ENCODE measurements around the gene STX2.
"Not testable (repeated sequence)": the region's sequence is repeated elsewhere in the genome, so short reads cannot be mapped to it uniquely, and the experiment has no call there.

Gene STX2

DNA sequence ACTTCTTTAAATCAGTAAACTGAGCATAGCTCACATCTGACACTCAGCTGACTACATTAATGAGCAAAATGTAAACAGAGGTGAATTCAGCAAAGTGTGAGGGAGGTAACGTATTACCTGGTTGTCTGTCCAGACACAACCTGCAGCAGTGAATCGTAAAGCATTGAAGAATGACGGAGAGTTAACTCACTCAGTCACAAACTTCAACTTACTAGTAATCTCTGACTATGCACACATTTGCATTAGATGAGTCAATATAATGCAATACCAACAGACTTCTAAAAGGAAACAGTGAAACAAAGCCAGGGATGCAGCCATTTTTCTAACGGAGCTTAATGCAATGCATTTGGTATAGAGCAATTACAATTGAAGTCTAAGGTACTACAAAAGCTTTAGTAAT lies 40.0 kb downstream of the STX2 start:
- DNase-seq (ENCODE audit: low spot score): no peak

DNA sequence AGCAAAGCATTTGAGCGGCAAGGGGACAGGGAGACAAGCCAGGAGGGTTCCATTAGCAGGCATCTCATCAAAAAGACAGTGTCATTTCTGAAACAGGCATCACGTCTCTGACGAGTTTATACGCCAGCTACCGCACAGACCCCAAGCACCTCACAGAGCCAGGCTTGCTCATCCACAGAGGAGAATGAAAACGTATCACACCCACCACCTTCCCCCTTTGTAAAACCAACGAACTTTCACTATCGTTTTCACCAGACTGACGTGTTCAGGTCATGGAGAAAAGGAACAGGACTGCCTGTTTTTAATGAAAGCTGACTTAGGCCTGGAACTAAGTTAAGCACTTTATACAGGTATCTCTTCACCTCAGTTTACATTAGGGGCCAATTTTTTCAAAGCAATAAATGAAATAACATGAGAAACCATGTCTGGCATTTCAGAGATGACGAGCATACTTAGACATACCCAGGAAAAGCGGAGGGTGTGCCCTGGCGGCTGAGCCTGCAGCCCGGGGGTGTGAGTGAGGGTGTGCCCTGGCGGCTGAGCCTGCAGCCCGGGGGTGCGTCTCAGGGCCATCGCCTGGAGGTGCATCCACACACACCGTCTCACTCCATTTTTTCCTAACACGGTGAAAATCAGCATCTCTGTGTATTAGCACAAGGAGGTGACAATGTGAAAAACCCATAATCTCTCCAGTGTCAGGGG lies 41.9 kb downstream of the STX2 start:
- peak; percentile 59 for DNase-seq (ENCODE audit: low spot score)

DNA sequence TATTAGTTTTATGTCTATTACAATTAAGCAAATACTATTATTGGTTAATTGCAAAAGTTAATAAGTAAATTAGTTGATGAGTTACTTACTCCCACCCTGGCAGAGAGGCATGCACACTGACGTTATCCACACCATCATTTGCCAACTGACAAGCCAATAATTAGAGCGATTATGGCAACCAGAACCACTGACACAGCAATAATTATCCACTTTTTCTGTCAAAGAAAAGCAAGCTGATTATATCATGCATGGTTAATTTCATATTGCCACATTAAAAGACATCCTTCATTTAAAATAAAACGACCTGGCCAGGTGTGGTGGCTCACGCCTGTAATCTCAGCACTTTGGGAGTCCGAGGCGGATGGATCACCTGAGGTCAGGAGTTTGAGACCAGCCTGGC lies 43.1 kb downstream of the STX2 start:
- no peak for DNase-seq (ENCODE audit: low spot score)

DNA sequence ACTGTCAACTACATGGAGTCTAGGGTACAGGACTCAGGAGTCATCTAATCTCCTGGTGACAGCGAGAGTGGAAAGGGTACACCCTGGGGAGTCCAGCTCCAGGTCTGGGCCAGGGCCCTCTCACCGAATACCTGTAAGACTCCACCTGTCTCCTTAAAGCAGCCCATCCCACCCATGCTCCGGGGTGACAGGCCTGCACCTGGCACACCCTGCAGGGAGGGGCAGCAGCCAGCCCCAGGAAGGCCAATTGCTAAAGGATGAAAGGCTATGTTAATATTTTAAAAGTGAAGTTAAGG lies 45.5 kb downstream of the STX2 start:
- DNase-seq (ENCODE audit: low spot score): no peak

DNA sequence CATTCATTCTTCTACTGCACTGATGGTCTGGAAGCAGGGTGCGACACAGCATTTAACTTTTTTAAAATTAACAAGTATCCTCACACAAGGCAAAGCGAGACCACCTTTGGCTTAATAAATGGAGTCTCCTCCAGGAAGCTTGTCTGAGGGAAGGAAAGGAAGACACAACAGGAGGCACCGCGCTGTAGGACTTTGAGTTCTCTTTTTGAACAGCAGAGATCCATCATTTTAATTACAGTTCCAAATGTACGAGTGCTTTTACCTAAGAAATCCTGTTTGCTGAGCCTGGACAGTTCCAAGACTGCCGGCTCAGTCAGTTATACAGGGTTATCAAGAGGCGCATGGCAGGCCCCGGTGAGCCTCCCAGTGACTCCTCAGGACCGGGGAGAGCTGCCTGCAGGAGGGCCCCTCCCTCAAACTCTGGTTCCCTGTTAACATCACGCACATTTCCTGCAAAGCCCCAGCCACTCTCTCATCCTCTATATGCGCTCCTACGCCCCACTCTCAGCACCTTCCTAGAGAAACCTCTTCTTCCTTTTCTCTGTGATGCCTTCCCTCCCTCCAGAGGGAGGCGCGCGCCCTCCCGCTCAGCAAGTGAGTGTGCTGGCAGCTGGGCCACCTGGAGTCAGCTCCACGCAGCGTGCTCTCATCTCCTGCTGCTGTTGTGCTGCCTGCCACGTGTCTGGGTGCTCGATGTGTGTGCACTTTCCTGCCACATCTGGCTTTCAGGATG lies 46.1 kb downstream of the STX2 start:
- DNase-seq (ENCODE audit: low spot score): no peak

DNA sequence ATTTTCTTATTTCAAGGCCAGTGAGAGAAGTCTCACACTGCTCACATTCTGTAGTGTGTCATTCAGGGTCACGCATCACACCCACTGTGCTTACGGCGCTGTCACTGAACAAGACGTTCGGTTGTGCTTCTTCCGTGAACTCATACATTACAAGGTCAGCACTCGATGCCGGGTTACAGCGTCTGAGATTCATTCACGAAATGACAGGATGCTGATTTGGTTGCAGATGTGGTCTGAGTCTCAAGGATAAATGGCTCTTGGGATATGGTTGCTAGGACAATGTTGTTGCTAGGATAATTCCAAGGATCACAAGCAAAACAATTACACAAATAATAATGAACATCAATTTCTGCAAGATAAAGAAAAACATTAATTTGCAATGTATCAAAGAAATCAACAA lies 47.4 kb downstream of the STX2 start:
- no peak for DNase-seq (ENCODE audit: low spot score)

DNA sequence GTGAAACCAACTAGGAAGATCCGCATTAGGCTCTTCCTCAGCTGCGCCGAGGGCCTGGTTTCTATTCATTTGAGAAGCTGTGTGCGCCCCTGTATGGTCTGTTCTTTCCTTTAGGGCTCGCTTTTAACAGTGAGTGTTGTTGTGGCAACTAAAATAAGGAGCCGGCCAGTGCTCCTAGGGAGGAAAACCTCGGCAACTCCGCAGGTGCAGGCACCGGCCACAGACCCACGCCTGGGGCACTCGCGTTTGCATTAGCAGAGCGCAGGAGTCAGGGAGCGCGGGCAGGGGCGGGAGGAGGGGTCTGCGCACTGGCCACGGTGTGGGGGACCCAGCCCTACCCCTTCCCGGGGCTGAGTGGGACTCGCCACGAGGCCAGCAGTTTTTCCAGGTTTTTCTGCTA lies 50.5 kb downstream of the STX2 start:
- no peak for DNase-seq (ENCODE audit: low spot score)

DNA sequence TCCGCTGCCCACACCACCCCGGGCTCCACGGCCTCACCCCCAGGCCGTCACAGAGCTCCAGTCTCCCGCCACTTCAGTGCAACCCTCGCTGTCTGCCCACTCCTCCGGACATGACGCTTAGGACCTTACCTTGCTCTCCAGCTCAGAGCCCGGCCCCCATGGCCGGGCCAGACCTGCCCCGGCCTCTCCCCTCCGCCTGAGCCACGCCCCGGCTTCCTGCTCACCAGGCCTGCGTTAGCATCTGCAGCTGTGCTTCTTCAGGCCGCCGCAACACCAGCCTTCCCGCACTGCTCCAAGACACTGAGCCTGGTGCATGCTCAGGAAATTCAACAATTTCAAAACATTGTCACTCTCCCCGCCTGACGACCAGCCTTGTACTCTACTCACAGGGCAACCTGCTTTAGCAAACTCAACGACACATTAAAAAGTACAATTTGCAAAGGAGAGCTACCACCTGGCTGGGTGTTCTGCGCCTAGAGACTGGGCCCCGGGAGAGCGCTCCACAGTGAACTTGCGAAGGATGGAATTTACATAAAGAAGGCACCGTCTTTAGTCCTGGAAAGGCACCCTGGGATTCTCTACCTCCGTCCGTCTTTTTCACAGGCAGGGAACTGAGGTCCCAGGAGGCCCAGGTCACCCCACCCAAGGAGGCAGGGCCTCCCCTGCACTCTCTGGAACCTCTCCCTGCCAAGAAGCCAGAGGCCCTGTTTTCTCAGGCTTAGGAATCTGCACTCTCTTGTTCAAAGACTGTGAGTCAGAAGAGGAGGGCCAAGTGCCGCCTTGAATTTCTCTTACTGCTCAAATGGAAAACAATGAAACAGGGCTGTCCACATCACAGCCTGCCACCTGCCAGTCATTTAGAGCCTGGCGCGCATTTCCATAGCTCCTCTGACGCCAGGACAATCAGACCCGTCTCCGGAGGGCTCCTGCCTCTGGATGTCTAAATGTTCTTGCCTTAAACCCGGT lies 51.3 kb downstream of the STX2 start:
- no peak for DNase-seq (ENCODE audit: low spot score)

DNA sequence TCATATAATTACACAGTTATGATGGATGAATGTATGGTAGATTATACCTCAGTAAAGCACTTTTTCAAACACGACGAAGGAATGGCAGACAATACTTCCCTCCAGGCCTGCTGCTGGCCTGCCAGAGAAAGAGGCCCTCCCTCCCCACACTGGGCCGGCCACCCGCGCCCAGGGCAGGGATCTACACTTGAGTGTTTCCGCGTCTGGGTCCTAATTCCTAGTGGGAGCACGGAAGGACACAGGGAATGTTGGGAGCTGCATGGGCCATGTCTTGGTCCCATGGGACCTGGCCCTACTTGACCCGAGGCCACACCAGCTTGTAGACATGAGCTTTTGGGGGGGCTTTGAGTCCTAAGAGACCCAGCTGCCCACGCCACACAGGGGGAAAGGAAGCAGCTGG lies 52.0 kb downstream of the STX2 start:
- no peak for DNase-seq (ENCODE audit: low spot score)

DNA sequence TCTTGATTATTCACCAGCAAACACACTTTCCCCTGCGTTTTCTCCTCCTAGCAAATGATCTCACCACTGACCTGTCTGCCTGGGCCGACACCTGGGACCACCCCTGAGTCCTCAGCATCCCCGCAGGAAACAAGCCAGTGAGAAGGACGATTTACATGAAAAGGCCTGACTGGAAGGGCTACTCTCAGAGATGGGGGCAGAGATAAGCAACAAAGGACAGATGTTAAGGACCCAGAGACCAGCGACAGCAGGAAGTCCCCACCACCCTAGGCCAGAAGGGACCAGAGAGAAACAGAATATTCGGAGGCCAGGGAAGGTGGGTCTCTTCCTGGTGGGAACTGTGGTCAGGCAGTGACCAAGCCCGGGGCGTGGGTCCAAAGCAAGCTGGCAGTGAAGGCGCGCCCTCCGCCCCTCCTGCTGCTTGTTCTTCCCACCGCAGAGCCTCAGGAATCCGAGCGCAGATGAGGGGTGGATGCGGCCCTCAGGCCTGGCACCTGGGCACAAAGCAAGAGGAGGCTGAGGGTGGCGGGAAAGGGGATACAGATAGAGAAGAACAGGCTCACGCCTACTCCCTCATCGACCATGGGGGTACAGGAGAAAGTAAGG lies 55.8 kb downstream of the STX2 start:
- no peak for DNase-seq (ENCODE audit: low spot score)

DNA sequence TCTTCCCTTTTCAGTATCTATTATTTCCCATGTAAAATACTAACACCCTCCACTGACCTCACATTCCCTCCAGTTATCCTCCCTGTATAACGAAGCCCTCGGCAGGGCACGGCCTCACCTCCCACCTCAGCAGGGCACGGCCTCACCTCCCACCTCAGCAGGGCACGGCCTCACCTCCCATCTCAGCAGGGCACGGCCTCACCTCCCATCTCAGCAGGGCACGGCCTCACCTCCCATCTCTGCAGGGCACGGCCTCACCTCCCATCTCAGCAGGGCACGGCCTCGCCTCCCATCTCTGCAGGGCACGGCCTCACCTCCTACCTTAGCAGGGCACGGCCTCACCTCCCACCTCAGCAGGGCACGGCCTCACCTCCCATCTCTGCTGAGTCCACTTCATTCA lies 56.8 kb downstream of the STX2 start:
- not testable (repeated sequence) for DNase-seq (ENCODE audit: low spot score)

DNA sequence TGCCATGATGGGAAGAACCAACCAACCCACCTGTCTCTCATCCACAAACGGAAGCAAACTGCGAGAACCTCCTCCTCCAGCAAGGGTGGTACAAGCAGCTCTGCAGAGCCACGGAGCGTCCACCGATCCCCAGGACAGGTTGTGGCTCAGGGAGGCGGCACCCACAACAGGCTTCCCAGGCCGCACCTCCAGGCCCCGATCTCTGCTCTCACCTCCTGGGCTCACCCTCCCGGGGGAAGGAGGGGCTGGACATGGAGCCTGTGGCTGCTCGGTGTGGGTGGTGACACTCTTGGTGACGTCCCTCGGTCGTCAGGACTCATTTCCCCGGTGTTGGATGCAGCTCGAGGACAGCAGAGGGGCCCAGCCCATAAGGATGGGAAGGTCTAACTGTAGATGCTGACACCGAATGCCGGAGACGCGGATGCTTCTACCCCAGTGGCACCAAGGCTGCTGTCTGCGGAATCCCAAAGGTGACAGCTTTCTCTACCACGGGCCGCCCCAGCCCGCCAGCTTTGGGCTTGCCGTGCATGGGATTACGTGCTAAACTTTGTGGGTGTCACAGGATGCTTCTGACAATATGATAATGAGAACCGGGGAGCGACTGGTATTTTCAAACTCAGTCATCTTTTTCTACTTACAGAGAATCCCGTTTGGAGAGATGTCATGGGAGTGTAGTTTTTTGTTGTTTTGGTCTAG lies 58.0 kb downstream of the STX2 start:
- no peak for DNase-seq (ENCODE audit: low spot score)

DNA sequence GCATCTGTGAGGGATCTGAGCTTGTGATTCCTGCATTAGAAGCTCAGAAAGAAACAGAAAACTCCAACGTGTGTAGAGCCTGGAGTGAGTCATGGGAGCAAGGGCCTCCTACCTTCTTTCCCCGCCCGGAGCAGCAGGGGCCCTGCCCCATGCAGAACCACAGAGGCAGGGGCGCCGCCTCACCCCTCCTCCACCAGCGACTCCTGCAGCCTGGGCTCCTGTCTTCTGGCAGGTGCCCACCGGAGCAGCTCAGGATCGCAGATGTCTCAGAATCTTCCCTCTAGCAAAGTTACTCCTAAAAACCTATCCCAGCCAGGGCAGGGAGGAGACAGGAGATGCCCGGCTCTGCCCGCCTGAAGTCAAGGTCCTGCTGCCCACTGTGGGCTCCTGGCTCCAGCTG lies 58.7 kb downstream of the STX2 start:
- DNase-seq (ENCODE audit: low spot score): no peak

DNA sequence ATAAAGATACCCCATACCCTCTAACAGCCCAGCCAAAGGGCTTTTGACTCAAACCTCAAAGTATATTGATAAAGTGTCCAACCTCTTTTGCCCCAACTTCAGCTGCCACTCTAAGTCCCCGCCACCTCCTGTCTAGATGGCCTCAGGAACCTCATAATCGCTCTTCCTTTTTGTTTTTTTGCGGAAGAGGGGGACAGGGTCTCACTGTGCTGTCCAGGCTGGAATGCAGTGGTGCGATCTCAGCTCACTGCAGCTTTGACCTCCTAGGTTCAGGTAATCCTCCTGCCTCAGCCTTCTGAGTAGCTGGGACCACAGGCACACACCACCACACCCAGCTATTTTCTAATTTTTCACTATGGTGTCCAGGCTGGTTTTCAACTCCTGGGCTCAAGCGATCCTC lies 60.3 kb downstream of the STX2 start:
- DNase-seq (ENCODE audit: low spot score): no peak

DNA sequence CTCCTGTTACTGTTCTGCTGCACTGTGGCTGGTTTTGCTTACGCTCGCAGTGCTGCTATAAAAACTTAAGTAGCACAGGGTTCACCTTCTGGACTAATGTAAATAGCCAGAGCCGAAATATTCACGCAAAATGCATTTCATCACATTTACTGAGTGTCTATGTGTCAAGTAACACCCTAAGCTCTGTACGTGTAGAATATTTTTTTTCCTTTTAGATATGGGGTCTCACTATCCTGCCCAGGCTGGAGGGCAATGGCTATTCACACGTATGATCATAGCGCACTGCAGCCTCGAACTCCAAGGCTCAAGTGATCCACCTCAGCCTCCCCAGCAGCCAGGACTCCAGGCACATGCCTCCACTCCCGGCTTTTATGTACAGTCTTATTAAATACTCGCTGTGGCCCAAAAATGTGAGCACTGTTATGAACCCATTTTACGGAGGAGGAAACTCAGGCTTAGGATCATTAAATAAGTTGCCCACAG lies 62.2 kb downstream of the STX2 start:
- no peak for DNase-seq (ENCODE audit: low spot score)

DNA sequence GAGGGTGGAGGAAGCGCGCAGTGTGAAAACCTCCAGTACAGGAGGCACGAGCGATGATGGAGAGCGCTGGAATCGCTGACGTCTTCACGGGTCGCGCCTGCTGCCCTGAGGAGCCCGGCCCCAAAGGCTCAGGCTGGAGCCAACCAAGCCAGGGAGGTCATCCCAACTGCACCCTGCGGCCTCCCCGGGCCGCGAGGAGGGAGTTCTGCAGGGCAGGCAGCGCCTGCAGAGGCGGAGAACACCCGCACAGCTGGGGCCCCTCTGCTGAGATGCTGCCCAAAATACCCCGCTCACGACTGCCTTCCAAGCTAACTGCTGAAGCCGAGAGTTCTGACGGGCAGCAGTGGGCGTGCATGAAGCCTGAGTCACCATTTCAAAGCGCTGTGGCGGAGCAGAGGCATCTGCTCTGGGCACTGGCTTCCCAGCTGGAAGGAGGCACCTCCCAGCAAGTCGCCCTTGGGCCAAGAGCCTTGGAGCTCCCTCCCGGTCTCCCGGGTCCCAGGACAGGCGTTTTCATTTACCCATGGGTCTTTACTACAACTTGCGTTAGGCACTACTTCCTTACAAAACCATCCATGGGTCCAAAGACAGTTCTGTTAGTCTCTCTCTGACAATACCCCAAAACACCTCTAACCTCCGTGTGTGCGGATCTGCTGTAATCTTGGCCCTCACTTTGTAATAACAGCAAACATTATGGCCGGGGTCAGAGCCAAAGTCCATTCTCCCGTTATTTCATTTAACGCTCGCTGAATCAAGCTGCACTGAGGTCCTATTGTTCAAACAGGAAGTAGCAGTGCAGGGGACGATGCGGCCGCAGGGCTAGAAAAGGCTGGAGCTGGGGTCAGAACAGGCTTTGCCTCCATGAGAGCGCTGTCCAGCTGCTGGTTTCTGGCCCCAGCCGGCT lies 62.8 kb downstream of the STX2 start:
- peak; percentile 30 for DNase-seq (ENCODE audit: low spot score)

DNA sequence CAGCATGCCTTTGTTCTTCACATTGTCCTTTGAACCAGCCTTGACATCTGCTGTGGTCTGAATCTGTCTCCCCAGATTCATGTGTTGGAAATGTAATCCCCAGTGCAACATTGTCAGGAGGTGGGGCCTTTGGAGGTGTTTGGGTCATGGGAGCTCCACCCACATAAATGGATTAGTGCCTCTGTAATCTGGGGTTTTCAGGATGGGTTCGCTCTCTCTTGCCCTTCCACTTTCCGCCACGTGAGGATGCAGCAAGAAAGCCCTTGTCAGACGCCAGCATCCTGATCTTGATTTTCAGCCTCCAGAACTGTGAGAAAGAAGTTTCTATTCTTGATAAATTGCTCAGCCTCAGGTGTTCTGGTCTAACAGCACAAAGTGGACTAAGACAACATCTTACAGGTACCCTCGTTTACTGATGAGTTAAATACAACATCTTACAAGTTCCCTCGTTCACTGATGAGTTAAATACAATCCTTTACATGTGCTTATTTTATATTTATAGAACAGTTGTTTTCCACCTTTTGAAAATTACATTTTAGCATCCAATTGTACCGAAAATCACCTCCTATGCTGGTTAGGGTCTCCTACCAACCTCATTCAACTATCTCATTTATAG lies 68.5 kb downstream of the STX2 start:
- DNase-seq (ENCODE audit: low spot score): no peak

DNA sequence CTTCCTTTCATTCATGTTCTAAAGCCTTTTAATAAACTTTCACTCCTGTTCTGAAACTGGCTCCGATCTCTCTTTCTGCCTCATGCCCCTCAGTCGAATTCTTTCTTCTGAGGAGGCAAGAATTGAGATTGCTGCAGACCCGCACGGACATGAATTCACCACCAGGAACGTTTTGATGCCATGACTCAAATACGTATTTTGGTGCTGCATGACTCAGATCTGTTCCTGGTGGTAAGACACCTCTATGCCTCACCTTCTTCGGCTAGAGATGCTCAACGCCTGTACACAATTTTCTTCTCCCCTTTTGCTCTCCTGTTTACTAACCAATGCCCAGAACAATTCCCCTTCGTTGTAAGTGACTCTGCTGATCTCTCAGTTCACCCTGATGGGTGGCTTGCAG lies 70.9 kb downstream of the STX2 start:
- no peak for DNase-seq (ENCODE audit: low spot score)

DNA sequence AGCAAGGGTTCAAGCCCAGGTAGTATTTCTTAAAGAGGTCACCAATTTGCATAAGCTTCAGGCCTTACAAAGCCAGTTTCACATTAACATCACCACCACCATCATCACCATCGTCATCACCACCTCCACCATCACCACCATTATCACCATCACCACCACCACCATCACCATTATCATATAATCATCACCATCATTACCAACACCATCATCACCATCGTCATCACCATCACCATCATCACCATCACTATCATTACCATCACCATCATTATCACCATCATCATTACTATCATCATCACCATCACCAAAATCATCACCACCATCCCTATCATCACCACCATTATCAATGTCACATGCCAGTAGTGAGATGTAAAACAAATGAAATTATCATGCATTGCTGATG lies 72.6 kb downstream of the STX2 start:
- no peak for DNase-seq (ENCODE audit: low spot score)

DNA sequence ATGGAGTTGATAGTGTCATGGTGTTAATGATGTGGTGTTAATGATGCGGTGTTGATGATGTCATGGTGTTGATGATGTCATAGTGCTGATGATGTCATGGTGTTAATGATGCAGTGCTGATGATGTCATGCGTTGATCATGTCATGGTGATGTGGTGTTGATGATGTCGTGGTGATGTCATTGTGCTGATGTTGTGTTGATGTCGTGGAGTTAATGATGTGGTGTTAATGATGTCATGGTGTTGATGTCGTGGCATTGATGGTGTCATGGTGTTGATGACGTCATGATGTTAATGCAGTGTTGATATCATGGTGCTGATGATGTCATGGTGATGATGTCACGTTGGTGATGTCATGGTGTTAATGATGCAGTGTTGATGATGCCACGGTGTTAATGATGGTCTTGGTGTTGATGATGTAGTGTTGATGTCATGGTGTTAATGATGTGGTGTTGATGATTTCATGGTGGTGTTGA lies 73.8 kb downstream of the STX2 start:
- no peak for DNase-seq (ENCODE audit: low spot score)

Measured in CD4-positive, alpha-beta T cell treated with Interleukin-15 for 4 hours (primary cell).